ENCODE results near the gene IL21R.

Gene IL21R

DNA sequence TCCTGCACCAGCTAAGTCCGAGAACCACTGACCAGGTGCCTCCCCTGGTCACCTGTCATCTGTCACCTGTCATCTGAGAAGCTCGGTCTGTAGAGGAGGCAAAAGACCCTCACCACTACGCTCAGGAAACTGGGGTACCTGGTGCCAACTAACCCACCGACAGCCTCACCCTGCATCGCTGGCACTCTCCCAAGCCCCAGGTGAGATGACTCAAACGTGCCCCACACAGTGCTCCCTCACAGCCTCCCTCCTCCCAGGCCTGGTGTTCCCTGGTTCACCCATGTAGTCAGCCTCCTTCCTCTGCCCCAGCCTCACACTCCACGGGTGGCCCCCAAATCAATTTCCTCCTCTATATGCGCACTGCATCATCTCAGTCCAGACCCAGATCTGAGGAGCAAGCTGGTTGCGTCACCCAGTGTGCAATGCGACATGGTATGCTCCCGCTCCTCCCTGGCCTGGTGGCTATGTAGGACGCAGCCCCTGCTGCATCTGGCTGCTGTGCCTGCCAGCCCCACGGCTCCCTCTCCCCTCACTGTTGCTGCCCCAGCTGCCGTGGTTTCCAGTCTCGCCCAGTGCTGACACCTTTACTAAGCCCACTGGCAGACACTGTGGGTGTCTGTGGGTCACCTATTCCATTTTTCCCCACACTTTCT lies 79.4 kb downstream of the IL21R start:
- DNase-seq (no peak), ATAC-seq (replicated peaks) (no peak)
- no peaks in the 10 kb centered on the region for H3K27me3 Mint-ChIP-seq
- H3K27ac Mint-ChIP-seq, result peak overlapping the region; percentile 9 to 76
- H3K4me1 Mint-ChIP-seq (ENCODE audit: low read depth in 2 of 2), result peaks cover 0 to 2% of the 10 kb centered on the region in 2 donors
- peaks cover 63% of the 10 kb centered on the region for H3K36me3 Mint-ChIP-seq (ENCODE audit: insufficient read depth)
- no peak overlapping the region for H3K4me3 Mint-ChIP-seq
- H3K9me3 Mint-ChIP-seq, result no peaks in the 10 kb centered on the region

- Mint-ChIP-seq H3K36me3 (ENCODE audit: insufficient read depth) (peaks cover 60% of the 10 kb centered on the region), H3K27ac (peak overlapping the region in 1 of 2 donors; percentile 76), H3K9me3 (no peaks in the 10 kb centered on the region), H3K27me3 (no peaks in the 10 kb centered on the region), H3K4me3 (no peak overlapping the region), H3K4me1 (ENCODE audit: low read depth in 2 of 2) (peaks cover 0 to 2% of the 10 kb centered on the region in 2 donors)
- DNase-seq (no peak), ATAC-seq (replicated peaks) (no peak)
These were observed 80.6 kb downstream of the IL21R start for GRCh38 chr16:27482397-27483087.

GRCh38 chr16:27483088-27483437 lies 81.1 kb downstream of the IL21R start:
- Mint-ChIP-seq H3K36me3 (ENCODE audit: insufficient read depth) (peaks cover 60% of the 10 kb centered on the region), H3K9me3 (no peaks in the 10 kb centered on the region), H3K27me3 (no peaks in the 10 kb centered on the region), H3K4me1 (ENCODE audit: low read depth in 2 of 2) (peaks cover 0 to 2% of the 10 kb centered on the region in 2 donors), H3K27ac (no peak overlapping the region), H3K4me3 (no peak overlapping the region)
- no peak for DNase-seq
- ATAC-seq (replicated peaks), result no peak

DNA sequence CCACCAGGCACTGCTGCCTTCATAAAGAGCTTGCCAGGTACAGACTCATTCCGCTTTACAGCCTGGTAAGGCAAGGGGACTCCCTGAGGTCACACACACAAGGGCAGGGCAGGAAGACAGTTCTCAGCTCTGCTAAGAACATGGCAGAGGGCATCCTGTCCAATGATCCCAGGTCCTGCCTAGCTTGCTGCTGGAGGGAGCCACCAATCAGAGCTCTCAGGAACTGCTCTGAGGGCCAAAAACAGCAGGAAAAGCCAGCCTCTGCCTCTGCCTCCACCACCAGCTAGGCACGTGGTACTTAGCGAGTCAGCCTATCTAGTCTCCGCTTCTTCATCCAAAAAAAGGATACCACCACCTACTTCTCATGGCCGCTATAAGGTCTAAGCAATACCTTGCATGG lies 81.7 kb downstream of the IL21R start:
- peaks cover 60% of the 10 kb centered on the region for H3K36me3 Mint-ChIP-seq (ENCODE audit: insufficient read depth)
- H3K9me3 Mint-ChIP-seq, result no peaks in the 10 kb centered on the region
- H3K4me1 Mint-ChIP-seq (ENCODE audit: low read depth in 2 of 2), result peaks cover 0 to 2% of the 10 kb centered on the region in 2 donors
- H3K27ac Mint-ChIP-seq, result no peak overlapping the region
- no peaks in the 10 kb centered on the region for H3K27me3 Mint-ChIP-seq
- ATAC-seq (replicated peaks), result no peak
- no peak for DNase-seq
- no peak overlapping the region for H3K4me3 Mint-ChIP-seq

- Mint-ChIP-seq H3K4me3 (no peak overlapping the region), H3K27me3 (no peaks in the 10 kb centered on the region), H3K4me1 (ENCODE audit: low read depth in 2 of 2) (peaks cover 0 to 2% of the 10 kb centered on the region in 2 donors), H3K27ac (no peak overlapping the region), H3K36me3 (ENCODE audit: insufficient read depth) (peaks cover 63% of the 10 kb centered on the region), H3K9me3 (no peaks in the 10 kb centered on the region)
- ATAC-seq (replicated peaks) (no peak), DNase-seq (no peak)
These were observed 83.2 kb downstream of the IL21R start for GRCh38 chr16:27485126-27485525.

DNA sequence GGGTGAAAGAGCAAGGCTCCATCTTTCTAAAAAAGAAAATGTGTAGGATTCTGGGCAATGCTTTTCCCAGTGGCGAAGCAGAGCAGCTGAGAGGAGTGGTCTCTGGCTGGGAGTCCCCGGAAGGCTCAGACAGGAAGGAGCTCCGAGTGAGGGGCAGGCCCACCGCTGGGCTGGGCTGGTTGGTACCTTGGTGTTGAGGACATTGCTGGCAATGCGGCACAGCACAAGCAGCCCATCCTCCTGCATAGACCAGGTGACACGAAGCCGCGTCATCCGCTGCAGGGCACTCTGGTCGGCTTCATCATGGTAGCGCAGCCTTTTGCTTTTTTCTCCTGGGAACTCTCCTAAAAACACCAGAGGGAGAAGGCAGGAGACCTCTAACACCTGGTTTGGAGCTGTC lies 83.8 kb downstream of the IL21R start:
- Mint-ChIP-seq H3K36me3 (ENCODE audit: insufficient read depth) (peaks cover 65% of the 10 kb centered on the region), H3K27ac (no peak overlapping the region), H3K4me1 (ENCODE audit: low read depth in 2 of 2) (peaks cover 0 to 2% of the 10 kb centered on the region in 2 donors), H3K27me3 (no peaks in the 10 kb centered on the region), H3K9me3 (no peaks in the 10 kb centered on the region), H3K4me3 (no peak overlapping the region)
- no peak for DNase-seq
- ATAC-seq (replicated peaks), result no peak

DNA sequence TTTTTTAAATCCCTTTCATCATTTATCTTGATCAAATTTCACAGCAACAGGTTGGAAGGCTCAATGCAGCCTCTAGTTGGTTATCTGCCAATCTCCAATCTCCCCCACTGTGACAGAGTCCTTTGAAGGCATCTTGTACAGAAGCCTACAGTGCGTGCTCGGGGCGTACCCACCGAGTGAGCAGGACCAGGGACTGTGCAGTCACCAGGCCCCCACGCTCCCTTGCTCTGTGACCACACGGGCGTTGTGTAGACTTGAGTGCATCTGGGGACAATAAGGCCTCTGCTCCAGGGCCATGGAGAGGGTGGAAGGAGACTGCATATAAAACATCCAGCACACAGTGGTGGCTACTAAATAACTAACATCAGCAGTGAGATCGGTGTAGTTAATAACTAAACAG lies 84.4 kb downstream of the IL21R start:
- peak overlapping the region in 1 of 2 donors; percentile 32 for H3K27ac Mint-ChIP-seq
- DNase-seq (no peak), ATAC-seq (replicated peaks) (no peak)
- H3K4me3 Mint-ChIP-seq, result no peak overlapping the region
- H3K36me3 Mint-ChIP-seq (ENCODE audit: insufficient read depth), result peaks cover 66% of the 10 kb centered on the region
- H3K4me1 Mint-ChIP-seq (ENCODE audit: low read depth in 2 of 2), result peaks cover 0 to 2% of the 10 kb centered on the region in 2 donors
- H3K9me3 Mint-ChIP-seq, result no peaks in the 10 kb centered on the region
- no peaks in the 10 kb centered on the region for H3K27me3 Mint-ChIP-seq

GRCh38 chr16:27486760-27487159 lies 84.8 kb downstream of the IL21R start:
- peak overlapping the region in 1 of 2 donors; percentile 32 for H3K27ac Mint-ChIP-seq
- H3K9me3 Mint-ChIP-seq, result no peaks in the 10 kb centered on the region
- ATAC-seq (replicated peaks) (no peak), DNase-seq (no peak)
- H3K4me3 Mint-ChIP-seq, result no peak overlapping the region
- H3K27me3 Mint-ChIP-seq, result no peaks in the 10 kb centered on the region
- peaks cover 66% of the 10 kb centered on the region for H3K36me3 Mint-ChIP-seq (ENCODE audit: insufficient read depth)
- H3K4me1 Mint-ChIP-seq (ENCODE audit: low read depth in 2 of 2), result peaks cover 3 to 4% of the 10 kb centered on the region in 2 donors

GRCh38 chr16:27489421-27489820 lies 87.4 kb downstream of the IL21R start:
- ATAC-seq (replicated peaks) (no peak), DNase-seq (no peak)
- Mint-ChIP-seq H3K36me3 (ENCODE audit: insufficient read depth) (peaks cover 79% of the 10 kb centered on the region), H3K4me3 (no peak overlapping the region), H3K27me3 (no peaks in the 10 kb centered on the region), H3K9me3 (no peaks in the 10 kb centered on the region), H3K4me1 (ENCODE audit: low read depth in 2 of 2) (peaks cover 9 to 13% of the 10 kb centered on the region in 2 donors), H3K27ac (peak overlapping the region; percentile 15 to 71)

- no peaks in the 10 kb centered on the region for H3K9me3 Mint-ChIP-seq
- H3K4me3 Mint-ChIP-seq, result no peak overlapping the region
- H3K36me3 Mint-ChIP-seq (ENCODE audit: insufficient read depth), result peaks cover 80% of the 10 kb centered on the region
- no peaks in the 10 kb centered on the region for H3K27me3 Mint-ChIP-seq
- H3K27ac Mint-ChIP-seq, result peak overlapping the region; percentile 15 to 71
- peaks cover 9 to 13% of the 10 kb centered on the region in 2 donors for H3K4me1 Mint-ChIP-seq (ENCODE audit: low read depth in 2 of 2)
- DNase-seq (no peak), ATAC-seq (replicated peaks) (no peak)
These were observed 87.9 kb downstream of the IL21R start for GRCh38 chr16:27489906-27490305.

- Mint-ChIP-seq H3K9me3 (no peaks in the 10 kb centered on the region), H3K4me3 (peak overlapping the region; percentile 38 to 43), H3K27ac (peak overlapping the region; percentile 92 to 96), H3K27me3 (no peaks in the 10 kb centered on the region), H3K4me1 (ENCODE audit: low read depth in 2 of 2) (peaks cover 8 to 13% of the 10 kb centered on the region in 2 donors), H3K36me3 (ENCODE audit: insufficient read depth) (peaks cover 76% of the 10 kb centered on the region)
- DNase-seq (peak; percentile 5 to 38 (median 11)), ATAC-seq (replicated peaks) (peak; percentile 88)
These were observed 90.1 kb downstream of the IL21R start for GRCh38 chr16:27491894-27492587.

GRCh38 chr16:27492588-27492979 lies 90.6 kb downstream of the IL21R start:
- DNase-seq (no peak), ATAC-seq (replicated peaks) (no peak)
- no peaks in the 10 kb centered on the region for H3K27me3 Mint-ChIP-seq
- H3K36me3 Mint-ChIP-seq (ENCODE audit: insufficient read depth), result peaks cover 73% of the 10 kb centered on the region
- no peaks in the 10 kb centered on the region for H3K9me3 Mint-ChIP-seq
- peak overlapping the region in 1 of 2 donors; percentile 28 for H3K4me3 Mint-ChIP-seq
- H3K27ac Mint-ChIP-seq, result peak overlapping the region; percentile 92 to 96
- H3K4me1 Mint-ChIP-seq (ENCODE audit: low read depth in 2 of 2), result peaks cover 8 to 13% of the 10 kb centered on the region in 2 donors

DNA sequence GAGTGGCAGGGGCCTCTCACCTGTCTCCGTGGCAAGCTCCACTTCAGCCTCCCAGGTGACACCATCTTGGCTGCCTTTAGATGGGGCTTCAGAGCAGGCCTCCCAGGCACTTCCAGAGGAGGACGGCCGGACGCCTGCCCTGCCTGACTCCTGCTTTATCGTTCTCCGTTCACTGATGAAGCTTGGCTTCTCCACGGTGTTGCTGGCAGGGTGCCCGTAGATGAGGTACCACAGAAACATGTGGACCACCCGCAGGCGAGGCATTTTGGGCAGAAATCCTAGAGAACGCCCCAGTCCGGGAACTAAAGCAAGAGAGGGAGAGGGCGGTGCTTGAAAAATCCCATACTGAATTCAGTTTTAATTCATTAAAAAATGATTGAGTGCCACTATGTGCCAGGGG lies 93.2 kb downstream of the IL21R start:
- no peak for DNase-seq
- peaks cover 8 to 13% of the 10 kb centered on the region in 2 donors for H3K4me1 Mint-ChIP-seq (ENCODE audit: low read depth in 2 of 2)
- H3K27ac Mint-ChIP-seq, result no peak overlapping the region
- H3K9me3 Mint-ChIP-seq, result no peaks in the 10 kb centered on the region
- H3K27me3 Mint-ChIP-seq, result no peaks in the 10 kb centered on the region
- no peak for ATAC-seq (replicated peaks)
- no peak overlapping the region for H3K4me3 Mint-ChIP-seq
- peaks cover 67% of the 10 kb centered on the region for H3K36me3 Mint-ChIP-seq (ENCODE audit: insufficient read depth)

Data from effector memory CD8-positive, alpha-beta T cell (primary cell).